Body of pancreas (tissue), 4 donors: ENCODE data around the gene FOXL2. TPM values are rescaled to one million over a fixed set of nuclear protein-coding genes. Genes with fewer than 3 reads are reported as not detected.

Experiments
- ATAC-seq: fragments of 150-250 bp; one replicate; pipeline ENCODE4 v1.9.1; 2016
- DNase-seq, 4 donors: peaks; one replicate each; pipeline ENCODE4 v3.0.0-alpha.2; 2019
- H3K27ac ChIP-seq, 4 donors: fragments of 200-600 bp; sonication (generic); 1 replicate in 3 of 4; 2 replicates in 1 of 4; pipeline versions ENCODE4 v1.5.1 to v1.6.1; 2016 to 2019; ENCODE audit warnings: mild to moderate bottlenecking in 1 of 4, mixed read lengths in 1 of 4, moderate library complexity in 1 of 4
- H3K27me3 ChIP-seq, 2 donors: fragments of 200-600 bp; sonication (generic); one replicate each; pipeline ENCODE4 v1.6.0; 2016; ENCODE audit warnings: mild to moderate bottlenecking in 1 of 2
- H3K36me3 ChIP-seq, 2 donors: fragments of 200-600 bp; sonication (generic); replicated peaks in 1 of 2; 2 replicates each; pipeline ENCODE4 v1.5.1; 2016; ENCODE audit warnings: low read depth in 2 of 2; ENCODE audit not compliant: insufficient read depth in 1 of 2
- H3K4me1 ChIP-seq: fragments of 200-600 bp; sonication (generic); one replicate; pipeline ENCODE4 v1.6.0; 2016
- H3K4me3 ChIP-seq, 2 donors: fragments of 200-600 bp; sonication (generic); 1 replicate in 1 of 2; 2 replicates in 1 of 2; pipeline ENCODE4 v1.5.1; 2016 to 2019
- H3K9me3 ChIP-seq, 3 donors: fragments of 200-600 bp; sonication (generic); 1 replicate in 2 of 3; 2 replicates in 1 of 3; pipeline ENCODE4 v1.5.1; 2016
- POLR2A ChIP-seq, 3 donors: fragments of 450-650 bp; IDR thresholded peaks; one replicate each; pipeline ENCODE4 v1.6.1; 2016; ENCODE audit warnings: antibody characterized with exemption in 3 of 3, mild to moderate bottlenecking in 2 of 3
- WGBS, 2 donors: methylation state at CpG; one replicate each; pipeline ENCODE4 v1.1.5; 2017; 5-methylcytosine and 5-hydroxymethylcytosine counted together
- intact Hi-C: fragments of 100-400 bp; cut with DNase I; formaldehyde crosslinking; loops from one replicate; pipeline ENCODE4 v1.15.1; 2023
- total RNA-seq, 2 donors: library from RNA; depleted of rRNA; stranded (reverse); fragments of >200 nt; gene quantifications; one replicate each; pipeline ENCODE4 v1.1.0, GENCODE V29; 2016
- TF ChIP-seq, protein P1 (sequence below), 7 experiments: fragments of 450-650 bp in 4 of 7; fragments of 200-600 bp in 3 of 7; sonication (generic) in 3 of 7; IDR thresholded peaks; one replicate each; pipeline ENCODE4 v1.5.1; 2016 to 2019; ENCODE audit warnings: antibody characterized with exemption in 7 of 7

The FOXL2 gene
- total RNA-seq, 2 donors from 2014 or later: 0.26 TPM; not detected in 1

DNA sequence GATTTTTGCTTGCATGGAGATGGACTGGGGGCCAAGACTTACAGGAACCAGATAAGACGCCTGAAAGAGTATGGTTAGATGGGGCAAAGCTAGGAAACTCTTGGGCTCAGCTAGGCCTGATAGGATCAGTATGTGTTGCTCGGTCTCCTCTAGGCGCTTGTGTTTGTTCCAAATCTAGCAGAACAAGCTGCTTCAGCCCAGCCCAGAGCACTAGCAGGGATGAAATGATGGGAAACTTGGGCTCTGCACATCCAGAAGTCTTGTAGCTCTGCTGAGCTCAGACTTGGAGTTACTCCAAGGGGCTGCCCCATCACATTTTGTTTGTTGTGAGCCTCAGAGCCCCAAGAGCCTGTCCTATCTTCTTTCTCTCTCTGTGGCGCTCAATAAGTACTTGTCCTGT lies 34.7 kb downstream of the FOXL2 start:
- WGBS, 2 donors: 86 to 96% methylated on average over 4 of the region's 4 CpGs
- no peak overlapping the region for H3K27ac ChIP-seq
- peaks cover 19% of the 10 kb centered on the region for H3K4me1 ChIP-seq
- ATAC-seq (no peak), DNase-seq (no peak)
- H3K9me3 ChIP-seq: no peaks in the 10 kb centered on the region
- no peaks in the 10 kb centered on the region for H3K36me3 ChIP-seq
- intact Hi-C loops: loop anchor here (10.0 kb wide), 1 partner anchor 207 kb away; no protein-coding TSS in a partner anchor
- no peaks in the 10 kb centered on the region for H3K27me3 ChIP-seq
- no peak overlapping the region for H3K4me3 ChIP-seq
- TF ChIP-seq POLR2A (IDR thresholded peaks at IDR 0.05): no peak
- TF ChIP-seq, protein P1, sequence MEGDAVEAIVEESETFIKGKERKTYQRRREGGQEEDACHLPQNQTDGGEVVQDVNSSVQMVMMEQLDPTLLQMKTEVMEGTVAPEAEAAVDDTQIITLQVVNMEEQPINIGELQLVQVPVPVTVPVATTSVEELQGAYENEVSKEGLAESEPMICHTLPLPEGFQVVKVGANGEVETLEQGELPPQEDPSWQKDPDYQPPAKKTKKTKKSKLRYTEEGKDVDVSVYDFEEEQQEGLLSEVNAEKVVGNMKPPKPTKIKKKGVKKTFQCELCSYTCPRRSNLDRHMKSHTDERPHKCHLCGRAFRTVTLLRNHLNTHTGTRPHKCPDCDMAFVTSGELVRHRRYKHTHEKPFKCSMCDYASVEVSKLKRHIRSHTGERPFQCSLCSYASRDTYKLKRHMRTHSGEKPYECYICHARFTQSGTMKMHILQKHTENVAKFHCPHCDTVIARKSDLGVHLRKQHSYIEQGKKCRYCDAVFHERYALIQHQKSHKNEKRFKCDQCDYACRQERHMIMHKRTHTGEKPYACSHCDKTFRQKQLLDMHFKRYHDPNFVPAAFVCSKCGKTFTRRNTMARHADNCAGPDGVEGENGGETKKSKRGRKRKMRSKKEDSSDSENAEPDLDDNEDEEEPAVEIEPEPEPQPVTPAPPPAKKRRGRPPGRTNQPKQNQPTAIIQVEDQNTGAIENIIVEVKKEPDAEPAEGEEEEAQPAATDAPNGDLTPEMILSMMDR (IDR thresholded peaks at IDR 0.05): no peak

DNA sequence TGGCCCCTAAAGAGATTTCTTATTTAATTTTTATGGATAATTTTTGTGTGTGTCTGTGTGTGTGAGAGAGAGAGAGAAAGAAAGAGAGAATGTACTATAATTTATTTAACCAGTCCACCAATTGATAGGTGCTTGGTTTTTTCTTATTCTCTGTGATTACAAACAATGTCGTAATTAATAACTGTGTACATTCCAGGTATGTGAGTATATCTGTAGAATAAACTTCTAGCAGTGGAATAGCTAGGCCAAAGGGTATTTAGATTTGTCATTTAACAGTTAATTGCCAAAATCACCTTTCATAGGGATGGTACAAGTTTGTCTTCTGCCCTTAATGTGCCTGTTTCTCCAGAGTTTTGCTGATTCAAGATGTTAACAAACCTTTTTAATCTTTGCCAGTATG lies 35.3 kb downstream of the FOXL2 start:
- H3K4me1 ChIP-seq: peaks cover 13% of the 10 kb centered on the region
- H3K27me3 ChIP-seq: no peaks in the 10 kb centered on the region
- ATAC-seq: no peak
- 92 to 94% methylated on average over 1 of the region's 1 CpG for WGBS, 2 donors
- H3K4me3 ChIP-seq: no peak overlapping the region
- no peak for TF ChIP-seq POLR2A (IDR thresholded peaks at IDR 0.05)
- TF ChIP-seq, protein P1 (IDR thresholded peaks at IDR 0.05): no peak
- intact Hi-C loops: loop anchor here (10.0 kb wide), 1 partner anchor 207 kb away; no protein-coding TSS in a partner anchor
- H3K9me3 ChIP-seq: no peaks in the 10 kb centered on the region
- no peak for DNase-seq
- H3K27ac ChIP-seq: no peak overlapping the region
- H3K36me3 ChIP-seq: no peaks in the 10 kb centered on the region

- Histone ChIP-seq H3K36me3 (no peaks in the 10 kb centered on the region), H3K27ac (no peak overlapping the region), H3K4me3 (no peak overlapping the region), H3K9me3 (no peaks in the 10 kb centered on the region), H3K27me3 (no peaks in the 10 kb centered on the region), H3K4me1 (peaks cover 6% of the 10 kb centered on the region)
- TF ChIP-seq POLR2A (IDR thresholded peaks at IDR 0.05): no peak
- TF ChIP-seq, protein P1 (IDR thresholded peaks at IDR 0.05): no peak
- DNase-seq (no peak), ATAC-seq (no peak)
- intact Hi-C loops: loop anchor here (10.0 kb wide), 1 partner anchor 205 kb away; no protein-coding TSS in a partner anchor
Measured at GRCh38 chr3:138909904-138910303, 37.0 kb downstream of the FOXL2 start.

DNA sequence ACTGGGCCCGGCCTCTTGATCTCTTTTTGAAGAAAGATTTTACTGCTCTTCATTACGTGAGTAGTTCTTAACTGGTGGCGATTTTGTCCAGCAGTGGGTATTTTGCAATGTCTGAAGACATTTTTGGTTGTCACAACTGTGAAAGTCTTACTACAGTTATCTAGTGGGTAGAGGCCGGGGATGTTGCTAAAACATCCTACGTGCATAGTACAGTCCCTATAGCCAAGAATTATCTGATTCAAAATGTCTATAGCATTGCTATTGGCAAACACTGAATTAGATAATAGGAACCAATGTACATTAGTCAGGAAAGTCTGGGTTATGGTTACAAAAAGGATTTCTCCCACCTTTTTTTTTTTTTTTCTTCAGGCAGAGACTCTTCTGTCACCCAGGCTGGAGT lies 38.1 kb downstream of the FOXL2 start:
- intact Hi-C loops: no loop called here
- WGBS, 2 donors: 84 to 98% methylated on average over 5 of the region's 5 CpGs
- TF ChIP-seq, protein P1 (IDR thresholded peaks at IDR 0.05): no peak
- no peak for TF ChIP-seq POLR2A (IDR thresholded peaks at IDR 0.05)
- H3K9me3 ChIP-seq: no peaks in the 10 kb centered on the region
- DNase-seq: no peak
- no peak overlapping the region for H3K27ac ChIP-seq
- H3K4me3 ChIP-seq: no peak overlapping the region
- H3K4me1 ChIP-seq: no peaks in the 10 kb centered on the region
- no peaks in the 10 kb centered on the region for H3K36me3 ChIP-seq
- H3K27me3 ChIP-seq: no peaks in the 10 kb centered on the region
- ATAC-seq: no peak

DNA sequence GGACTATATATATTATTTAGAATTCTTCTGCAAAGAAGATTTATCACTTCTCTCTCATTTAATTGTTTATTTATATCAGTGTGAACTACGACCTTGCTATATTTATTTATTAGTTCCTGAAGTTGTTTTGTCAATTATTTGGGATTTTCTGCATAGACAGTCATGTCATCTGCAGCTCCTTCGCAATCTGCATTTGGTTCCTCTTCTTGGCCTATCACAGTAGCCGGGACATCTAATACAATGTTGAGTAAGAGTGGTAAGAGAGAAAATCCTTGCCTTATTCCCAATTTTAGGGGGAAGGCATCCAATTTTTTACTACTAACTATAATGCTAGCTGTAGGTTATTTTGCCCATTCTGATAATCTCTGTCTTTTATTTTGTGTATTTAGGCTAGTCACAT lies 39.4 kb downstream of the FOXL2 start:
- 72 to 87% methylated on average over 3 of the region's 3 CpGs for WGBS, 2 donors
- Histone ChIP-seq H3K4me1 (no peaks in the 10 kb centered on the region), H3K27me3 (no peaks in the 10 kb centered on the region), H3K36me3 (no peaks in the 10 kb centered on the region), H3K9me3 (no peaks in the 10 kb centered on the region), H3K27ac (no peak overlapping the region), H3K4me3 (no peak overlapping the region)
- TF ChIP-seq, protein P1 (IDR thresholded peaks at IDR 0.05): no peak
- TF ChIP-seq POLR2A (IDR thresholded peaks at IDR 0.05): no peak
- intact Hi-C loops: no loop called here
- DNase-seq (no peak), ATAC-seq (no peak)
